Measurements from ENCODE around the gene CXCL14.

- TF ChIP-seq CTCF (IDR thresholded peaks at IDR 0.05) = no peak
- no peak for TF ChIP-seq POLR2AphosphoS5 (IDR thresholded peaks at IDR 0.05)
- no peak for TF ChIP-seq POLR2A (IDR thresholded peaks at IDR 0.05)
Observed at GRCh38 chr5:135594416-135594960, 15.7 kb upstream of the CXCL14 start.
